K562 (cell line): ENCODE measurements around the gene DIRAS1. TPM values are rescaled to one million over a fixed set of nuclear protein-coding genes. Genes with fewer than 3 reads are reported as not detected.
A peak's percentile ranks its signal among the peaks of the same experiment; 100 is the strongest.

ENCODE experiments used
- ATAC-seq: fragments of 200-7000 bp; cut with Tn5 transposase; 3 replicates; pipeline ENCODE4 v1.9.1; 2020; ENCODE audit warnings: moderate library complexity
- BruUV-seq: library from RNA; stranded (reverse); fragments of 400-500 nt; replicated peaks from 2 replicates; lab custom pipeline; 2021; lab: Mats Ljungman, UMichigan
- CTCF ChIA-PET: fragments of 300-600 bp; formaldehyde crosslinking; extraction: SDS; loops from one replicate; lab custom pipeline; 2021; ENCODE audit warnings: low intra/inter-chr PET ratio; lab: Yijun Ruan, JAX
- POLR2A ChIA-PET: fragments of 300-600, 350-650 bp; sonication (Branson Sonifier 250); formaldehyde crosslinking; extraction: SDS; loops from one replicate; lab custom pipeline; 2021; ENCODE audit warnings: antibody characterized with exemption, inconsistent platforms; lab: Yijun Ruan, JAX
- DNase-seq, 4 experiments: peaks; one replicate each; pipeline versions ENCODE4 v3.0.0 to v3.0.0-alpha.2; 2011 to 2018; ENCODE audit warnings: low spot score in 3 of 4, mixed read lengths in 3 of 4; ENCODE audit errors: extremely low read depth in 1 of 4
- FAIRE-seq: peaks from 2 replicates; lab custom pipeline; 2011; peaks lifted over from hg19 to GRCh38; lab: Jason Lieb, UNC
- H2AFZ ChIP-seq: 2 replicates; pipeline ENCODE4 v1.6.0; 2011; ENCODE audit warnings: low read depth, low read length, control low read depth, inconsistent platforms
- H3K27ac ChIP-seq: fragments of 200-600 bp; 3 replicates; pipeline ENCODE4 v1.8.0; 2011; ENCODE audit warnings: low read depth, mild to moderate bottlenecking, control low read depth, inconsistent platforms, low read length, moderate library complexity, mixed read lengths; ENCODE audit errors: extremely low read depth
- H3K27me3 ChIP-seq, 2 experiments: fragments of 300-600 bp in 1 of 2; 2 replicates in 1 of 2; 3 replicates in 1 of 2; pipeline versions ENCODE4 v1.6.0 to v1.8.0; 2011; ENCODE audit warnings: inconsistent platforms in 2 of 2, low read length in 2 of 2, mild to moderate bottlenecking in 1 of 2, mixed read lengths in 1 of 2, moderate library complexity in 1 of 2; ENCODE audit not compliant: control insufficient read depth in 2 of 2, insufficient read depth in 2 of 2
- H3K36me3 ChIP-seq: fragments of 300-600 bp; 3 replicates; pipeline ENCODE4 v1.8.0; 2011; ENCODE audit warnings: mild to moderate bottlenecking, low read length, inconsistent platforms; ENCODE audit not compliant: control insufficient read depth, insufficient read depth
- H3K4me1 ChIP-seq, 2 experiments: fragments of 200-600 bp in 1 of 2; replicated peaks in 1 of 2; 2 replicates in 1 of 2; 3 replicates in 1 of 2; pipeline versions ENCODE4 v1.5.1 to v1.8.0; 2011; ENCODE audit warnings: inconsistent platforms in 2 of 2, low read length in 2 of 2, mild to moderate bottlenecking in 1 of 2, mixed read lengths in 1 of 2, moderate library complexity in 1 of 2; ENCODE audit not compliant: control insufficient read depth in 2 of 2, insufficient read depth in 2 of 2
- H3K4me2 ChIP-seq: 2 replicates; pipeline ENCODE4 v1.6.1; 2011; ENCODE audit warnings: low read length, control low read depth, inconsistent platforms, mixed read lengths; ENCODE audit not compliant: insufficient read depth
- H3K4me3 ChIP-seq: fragments of 200-600 bp; sonication (generic), shearing (Covaris generic); 2 replicates; pipeline ENCODE4 v1.5.1; 2016; ENCODE audit warnings: control low read depth, inconsistent platforms
- H3K79me2 ChIP-seq: fragments of 200-600 bp; 3 replicates; pipeline ENCODE4 v1.8.0; 2011; ENCODE audit warnings: low read length, inconsistent platforms; ENCODE audit not compliant: control insufficient read depth, insufficient read depth
- H3K9ac ChIP-seq, 2 experiments: 2 replicates each; pipeline versions ENCODE4 v1.6.0 to v1.6.1; 2011; ENCODE audit warnings: low read depth in 2 of 2, low read length in 2 of 2, control low read depth in 1 of 2, inconsistent platforms in 1 of 2, mild to moderate bottlenecking in 1 of 2, mixed read lengths in 1 of 2; ENCODE audit not compliant: insufficient read depth in 1 of 2
- H3K9me1 ChIP-seq: one replicate; pipeline ENCODE4 v1.6.0; 2011; ENCODE audit warnings: inconsistent platforms, mild to moderate bottlenecking, low read length, moderate library complexity; ENCODE audit not compliant: control insufficient read depth, insufficient read depth
- H3K9me3 ChIP-seq: replicated peaks from 2 replicates; pipeline ENCODE4 v1.5.1; 2011; ENCODE audit warnings: low read depth, low read length, inconsistent platforms; ENCODE audit not compliant: control insufficient read depth, insufficient read depth
- H4K20me1 ChIP-seq: replicated peaks from 2 replicates; pipeline ENCODE4 v1.6.1; 2011; ENCODE audit warnings: low read length, inconsistent platforms, mixed read lengths; ENCODE audit not compliant: control insufficient read depth, insufficient read depth
- ARID2 ChIP-seq: fragments of 450-650 bp; IDR thresholded peaks from 2 replicates; pipeline ENCODE4 v1.6.1; 2017; ENCODE audit warnings: antibody characterized with exemption, mild to moderate bottlenecking
- DMBX1 ChIP-seq: fragments of 250-450 bp; sonication (Bioruptor Pico); IDR thresholded peaks from 2 replicates; pipeline ENCODE4 v1.8.0; 2022; ENCODE audit warnings: inconsistent platforms, mild to moderate bottlenecking, moderate library complexity, borderline replicate concordance
- FOXK1 ChIP-seq: sonication (generic); formaldehyde crosslinking; IDR thresholded peaks from 2 replicates; pipeline ENCODE4 v1.8.0; 2022; ENCODE audit warnings: missing genetic modification reagents, mild to moderate bottlenecking, borderline replicate concordance
- KDM2B ChIP-seq: fragments of 250-450 bp; sonication (Bioruptor Pico); IDR thresholded peaks from 2 replicates; pipeline ENCODE4 v1.8.0; 2021; ENCODE audit warnings: mild to moderate bottlenecking, moderate library complexity
- POLR2G ChIP-seq: fragments of 200-400 bp; formaldehyde crosslinking; IDR thresholded peaks from 2 replicates; pipeline ENCODE4 v1.6.1; 2017; ENCODE audit warnings: low read depth, mild to moderate bottlenecking, antibody characterized with exemption, low read length, moderate library complexity
- SP2 ChIP-seq: IDR thresholded peaks from 2 replicates; pipeline ENCODE4 v1.6.1; 2011; ENCODE audit warnings: mild to moderate bottlenecking, low read depth, low read length, moderate library complexity; ENCODE audit not compliant: poor library complexity, severe bottlenecking; ENCODE audit errors: extremely low read depth
- SREBF1 ChIP-seq: fragments of 150-350 bp; IDR thresholded peaks from 2 replicates; pipeline ENCODE4 v1.6.1; 2014; ENCODE audit warnings: antibody characterized with exemption, low read depth, low read length, borderline replicate concordance
- ZBTB5 ChIP-seq: fragments of 450-650 bp; IDR thresholded peaks from 2 replicates; pipeline ENCODE4 v1.6.1; 2017; ENCODE audit warnings: antibody characterized with exemption
- ZC3H4 ChIP-seq: sonication (generic); formaldehyde crosslinking; IDR thresholded peaks from 2 replicates; pipeline ENCODE4 v1.9.0; 2021; ENCODE audit warnings: missing genetic modification reagents, borderline replicate concordance
- ZKSCAN3 ChIP-seq: fragments of 250-450 bp; sonication (Bioruptor Pico); IDR thresholded peaks from 2 replicates; pipeline ENCODE4 v1.4.0; 2020
- ZNF766 ChIP-seq: fragments of 200-800 bp; sonication (Bioruptor generic); conservative IDR thresholded peaks from 2 replicates; pipeline ENCODE4 v1.6.1; 2016; ENCODE audit warnings: missing genetic modification characterization, missing compliant biosample characterization
- WGBS: fragments of 100-300 bp; shearing (Covaris generic); methylation state at CpG from one replicate; pipeline ENCODE4 v1.1.6; 2016; ENCODE audit warnings: low coverage, mixed read lengths; ENCODE audit not compliant: insufficient coverage; ENCODE audit errors: missing lambda C conversion rate; 5-methylcytosine and 5-hydroxymethylcytosine counted together
- in situ Hi-C: fragments of 300-500 bp; cut with MboI; formaldehyde crosslinking; loops from 4 replicates; pipeline ENCODE4 v1.15.0; 2018; ENCODE audit warnings: inconsistent platforms, mixed read lengths
- intact Hi-C: fragments of 100-400 bp; cut with micrococcal nuclease; formaldehyde crosslinking; loops from 2 replicates; pipeline ENCODE4 v1.14.2; 2022
- polyA plus RNA-seq, 8 experiments: library from polyadenylated mRNA; depleted of rRNA in 4 of 8; stranded (reverse) in 5 of 8; unstranded in 3 of 8; fragments of >200 nt; fragmentation: Nextera tagmentation in 2 of 8; fragmentation: Illumina TruSeq in 1 of 8; extraction: Ambion mirVana in 2 of 8; extraction: Trizol in 1 of 8; gene quantifications; 2 replicates each; pipeline versions ENCODE4 v1.2.1 to v1.2.3, GENCODE V29; 2011 to 2014; ENCODE audit warnings: inconsistent platforms in 1 of 8, missing spikeins in 1 of 8
- total RNA-seq, 7 experiments: library from RNA; depleted of rRNA in 6 of 7; stranded (reverse); fragments of >200 nt in 6 of 7; fragmentation: Illumina TruSeq in 2 of 7; extraction: Trizol in 2 of 7; gene quantifications; 2 replicates each; pipeline versions ENCODE4 v1.2.1 to v1.2.3, GENCODE V29; 2011 to 2021; ENCODE audit warnings: low replicate concordance in 1 of 7
- TF ChIP-seq, protein P1 (sequence below): fragments of 450-650 bp; IDR thresholded peaks from 2 replicates; pipeline ENCODE4 v1.6.1; 2014; ENCODE audit warnings: low read depth, mild to moderate bottlenecking, moderate library complexity, borderline replicate concordance

DIRAS1 gene
- total and polyA plus RNA-seq, 9 of the 15 experiments (the other 6 are each of a cell fraction or from before 2014, with no cell fraction given): 0.11 to 12.0 (median 2.9) TPM

DNA sequence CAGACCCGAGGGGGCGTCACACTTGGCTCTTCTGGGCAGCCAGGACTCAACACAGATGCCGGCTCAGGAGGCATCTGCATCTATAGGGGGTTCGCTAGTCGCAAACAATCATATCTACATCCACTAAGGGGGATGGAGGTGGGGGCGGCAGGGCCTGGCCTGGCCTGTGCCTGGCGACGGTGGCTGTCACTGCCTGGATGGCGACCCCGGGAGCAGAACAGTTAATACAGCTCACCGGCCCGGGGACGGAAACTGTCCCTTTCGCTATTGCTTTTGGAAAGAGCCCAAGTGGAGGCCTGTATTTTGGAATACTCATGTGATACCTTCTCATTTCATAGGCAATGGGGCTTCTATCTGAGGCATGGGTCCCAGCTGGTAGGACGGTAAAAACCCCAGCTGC is 44.2 kb upstream of the DIRAS1 start:
- H3K27me3 ChIP-seq: no peaks in the 10 kb centered on the region
- no peak overlapping the region for H3K9ac ChIP-seq
- H2AFZ ChIP-seq: no peak overlapping the region
- no TSS peak for BruUV-seq
- H3K27ac ChIP-seq: no peak overlapping the region
- 94% methylated on average over 9 of the region's 15 CpGs for WGBS
- CTCF ChIA-PET: no interaction called here
- H3K4me2 ChIP-seq: no peak overlapping the region
- peaks cover 0 to 29% of the 10 kb centered on the region in 2 experiments; a peak in 2 of 5 replicates for H3K4me1 ChIP-seq
- POLR2A ChIA-PET: interaction anchor here (1.2 to 1.4 kb wide), 2 partner anchors 14 to 16 kb away, joined by 3 to 4 read pairs; no protein-coding TSS in a partner anchor
- H3K79me2 ChIP-seq: peaks cover 21% of the 10 kb centered on the region
- no peak overlapping the region for H3K4me3 ChIP-seq
- peaks cover 15% of the 10 kb centered on the region; the same call in 1 of the 2 replicates for H4K20me1 ChIP-seq
- H3K9me1 ChIP-seq: no peaks in the 10 kb centered on the region
- peaks cover 94% of the 10 kb centered on the region; the same call in 1 of the 3 replicates for H3K36me3 ChIP-seq
- no peak for FAIRE-seq
- no peak for ATAC-seq
- H3K9me3 ChIP-seq: no peaks in the 10 kb centered on the region
- in situ Hi-C loops: no loop called here
- TF ChIP-seq POLR2G: 0 out of 2 replicates have a peak, but pooled peaks have one; percentile 21
- no peak for TF ChIP-seq ZBTB5
- intact Hi-C loops: no loop called here
- DNase-seq: peak in 1 of 4 experiments; percentile 8

- no TSS peak for BruUV-seq
- Histone ChIP-seq H3K4me2 (no peak overlapping the region), H3K9me3 (no peaks in the 10 kb centered on the region), H3K27ac (no peak overlapping the region), H2AFZ (no peak overlapping the region), H3K4me3 (no peak overlapping the region), H3K9ac (no peak overlapping the region), H3K9me1 (no peaks in the 10 kb centered on the region), H3K27me3 (no peaks in the 10 kb centered on the region), H3K79me2 (peaks cover 16% of the 10 kb centered on the region), H3K36me3 (peaks cover 92% of the 10 kb centered on the region; the same call in 1 of the 3 replicates), H4K20me1 (peaks cover 15% of the 10 kb centered on the region; the same call in 1 of the 2 replicates), H3K4me1 (peaks cover 0 to 25% of the 10 kb centered on the region in 2 experiments; a peak in 2 of 5 replicates)
- FAIRE-seq: no peak
- ChIA-PET POLR2A (interaction anchor here (0.7 to 1.4 kb wide), 2 partner anchors 14 to 63 kb away, joined by 3 to 4 read pairs; no protein-coding TSS in a partner anchor), CTCF (no interaction called here)
- ATAC-seq: no peak
- in situ Hi-C loops (no loop called here), intact Hi-C loops (no loop called here)
- WGBS: 94% methylated on average over 16 of the region's 21 CpGs
- DNase-seq: peak in 1 of 4 experiments; percentile 7
- TF ChIP-seq SREBF1 (no peak), KDM2B (CRISPR knock-in tag) (no peak), FOXK1 (CRISPR knock-in tag) (no peak), ZC3H4 (no peak), ZNF766 (CRISPR knock-in tag) (no peak), SP2 (no peak), ZKSCAN3 (no peak), ARID2 (no peak), DMBX1 (CRISPR knock-in tag) (no peak)
- TF ChIP-seq, protein P1, sequence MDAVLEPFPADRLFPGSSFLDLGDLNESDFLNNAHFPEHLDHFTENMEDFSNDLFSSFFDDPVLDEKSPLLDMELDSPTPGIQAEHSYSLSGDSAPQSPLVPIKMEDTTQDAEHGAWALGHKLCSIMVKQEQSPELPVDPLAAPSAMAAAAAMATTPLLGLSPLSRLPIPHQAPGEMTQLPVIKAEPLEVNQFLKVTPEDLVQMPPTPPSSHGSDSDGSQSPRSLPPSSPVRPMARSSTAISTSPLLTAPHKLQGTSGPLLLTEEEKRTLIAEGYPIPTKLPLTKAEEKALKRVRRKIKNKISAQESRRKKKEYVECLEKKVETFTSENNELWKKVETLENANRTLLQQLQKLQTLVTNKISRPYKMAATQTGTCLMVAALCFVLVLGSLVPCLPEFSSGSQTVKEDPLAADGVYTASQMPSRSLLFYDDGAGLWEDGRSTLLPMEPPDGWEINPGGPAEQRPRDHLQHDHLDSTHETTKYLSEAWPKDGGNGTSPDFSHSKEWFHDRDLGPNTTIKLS: no peak
These were observed 43.8 kb upstream of the DIRAS1 start for GRCh38 chr19:2764945-2765344.
